GM12873 (cell line): ENCODE measurements around the gene CEBPG.

Experiments
- TF ChIP-seq, protein P1 (sequence below): IDR thresholded peaks from 2 replicates; pipeline ENCODE4 v1.5.1; 2012; ENCODE audit warnings: low read depth, mild to moderate bottlenecking, moderate library complexity, low read length, control low read depth; ENCODE audit not compliant: insufficient read depth; ENCODE audit errors: missing control alignments

Gene CEBPG

DNA sequence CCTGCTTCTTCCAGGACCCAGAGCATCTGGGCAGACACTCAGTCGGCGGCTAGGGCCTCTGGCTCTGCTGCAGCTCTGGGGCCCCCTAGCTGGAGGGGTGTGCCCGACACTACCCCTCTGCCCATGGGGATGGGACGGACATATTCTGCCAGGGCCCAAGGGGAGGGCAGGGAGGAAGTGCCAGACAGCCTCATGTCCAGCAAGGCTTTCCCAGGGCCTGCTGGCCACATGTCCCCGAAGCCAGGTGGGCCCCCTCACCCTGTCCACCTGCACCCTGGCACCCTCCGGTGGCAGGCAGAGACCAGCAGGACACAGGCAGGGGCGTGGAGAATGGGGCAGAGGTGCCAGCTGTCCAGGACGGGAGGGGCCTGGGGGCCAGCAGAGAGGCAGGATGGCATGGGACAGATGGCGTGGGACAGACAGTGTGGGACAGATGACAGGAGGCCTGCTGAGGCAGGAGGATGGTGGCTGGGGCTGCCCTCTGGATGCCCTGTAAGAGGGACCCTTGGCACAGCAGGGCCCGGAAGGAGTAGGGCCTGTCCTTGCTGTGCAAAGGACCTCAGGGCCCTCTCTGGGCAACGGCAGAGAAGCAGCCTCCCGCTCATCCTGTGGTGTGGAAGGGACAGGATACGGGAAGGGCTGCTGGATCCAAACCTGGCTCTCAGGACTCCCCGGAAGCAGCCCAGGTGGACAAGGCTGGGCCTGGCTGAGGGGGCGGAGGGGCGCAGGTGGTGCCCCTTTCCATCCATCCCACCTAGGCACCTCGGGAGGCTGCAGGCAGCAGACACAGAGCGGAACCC, 29.1 kb downstream of the CEBPG start:
- TF ChIP-seq, protein P1, sequence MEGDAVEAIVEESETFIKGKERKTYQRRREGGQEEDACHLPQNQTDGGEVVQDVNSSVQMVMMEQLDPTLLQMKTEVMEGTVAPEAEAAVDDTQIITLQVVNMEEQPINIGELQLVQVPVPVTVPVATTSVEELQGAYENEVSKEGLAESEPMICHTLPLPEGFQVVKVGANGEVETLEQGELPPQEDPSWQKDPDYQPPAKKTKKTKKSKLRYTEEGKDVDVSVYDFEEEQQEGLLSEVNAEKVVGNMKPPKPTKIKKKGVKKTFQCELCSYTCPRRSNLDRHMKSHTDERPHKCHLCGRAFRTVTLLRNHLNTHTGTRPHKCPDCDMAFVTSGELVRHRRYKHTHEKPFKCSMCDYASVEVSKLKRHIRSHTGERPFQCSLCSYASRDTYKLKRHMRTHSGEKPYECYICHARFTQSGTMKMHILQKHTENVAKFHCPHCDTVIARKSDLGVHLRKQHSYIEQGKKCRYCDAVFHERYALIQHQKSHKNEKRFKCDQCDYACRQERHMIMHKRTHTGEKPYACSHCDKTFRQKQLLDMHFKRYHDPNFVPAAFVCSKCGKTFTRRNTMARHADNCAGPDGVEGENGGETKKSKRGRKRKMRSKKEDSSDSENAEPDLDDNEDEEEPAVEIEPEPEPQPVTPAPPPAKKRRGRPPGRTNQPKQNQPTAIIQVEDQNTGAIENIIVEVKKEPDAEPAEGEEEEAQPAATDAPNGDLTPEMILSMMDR: no peak

DNA sequence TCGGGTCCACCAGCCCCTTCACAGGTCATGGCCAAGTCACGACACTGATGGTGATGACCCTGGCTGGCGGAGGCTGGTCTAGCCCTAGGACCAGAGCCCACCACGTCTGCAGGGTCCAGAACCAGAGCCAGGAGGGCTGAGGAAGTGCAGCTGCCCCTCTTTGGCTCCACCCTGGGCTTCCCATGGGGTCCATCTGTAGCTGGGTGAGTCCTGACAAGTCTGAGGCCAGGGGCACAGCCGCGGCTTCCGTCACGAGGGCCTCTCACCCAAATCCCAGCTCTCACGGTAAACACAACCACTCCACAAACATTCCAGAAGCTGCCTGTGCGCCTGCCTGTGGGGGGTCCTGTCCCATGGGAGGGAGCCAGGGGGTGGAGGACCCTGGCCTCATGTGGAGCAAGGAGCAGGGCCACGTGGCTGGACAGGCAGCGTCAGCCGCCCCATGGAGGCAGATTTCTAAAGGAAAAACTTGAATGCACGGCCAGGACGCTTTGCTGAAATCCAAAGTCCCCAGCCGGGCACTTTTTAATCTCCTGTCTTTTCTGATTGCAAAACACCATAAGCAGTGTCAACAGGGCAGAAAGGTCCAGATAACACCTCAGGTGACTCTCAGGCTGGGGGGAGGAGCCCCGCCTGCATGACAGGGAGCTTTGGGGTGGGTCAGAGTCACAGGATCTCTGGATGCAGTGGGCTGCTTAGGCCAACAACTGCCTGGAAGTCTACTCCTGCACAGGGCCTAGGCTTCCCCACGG, 29.9 kb downstream of the CEBPG start:
- TF ChIP-seq, protein P1: no peak

DNA sequence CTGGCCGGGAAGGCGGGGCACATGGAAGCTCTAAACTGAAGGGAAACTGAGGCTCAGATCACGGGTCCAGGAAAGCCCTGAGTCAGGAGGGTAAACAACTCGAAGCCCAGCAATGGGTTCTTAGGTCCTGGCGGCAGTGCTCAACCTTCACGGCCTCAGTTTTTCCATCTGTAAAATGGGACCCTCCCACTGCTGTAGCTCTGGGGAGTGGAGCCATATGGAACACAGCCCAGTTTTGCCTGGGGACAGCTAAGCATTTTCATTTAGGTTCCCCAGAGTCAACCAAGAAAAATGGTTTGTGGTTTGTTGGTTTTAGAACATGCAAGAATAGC, 30.4 kb downstream of the CEBPG start:
- TF ChIP-seq, protein P1: no peak

DNA sequence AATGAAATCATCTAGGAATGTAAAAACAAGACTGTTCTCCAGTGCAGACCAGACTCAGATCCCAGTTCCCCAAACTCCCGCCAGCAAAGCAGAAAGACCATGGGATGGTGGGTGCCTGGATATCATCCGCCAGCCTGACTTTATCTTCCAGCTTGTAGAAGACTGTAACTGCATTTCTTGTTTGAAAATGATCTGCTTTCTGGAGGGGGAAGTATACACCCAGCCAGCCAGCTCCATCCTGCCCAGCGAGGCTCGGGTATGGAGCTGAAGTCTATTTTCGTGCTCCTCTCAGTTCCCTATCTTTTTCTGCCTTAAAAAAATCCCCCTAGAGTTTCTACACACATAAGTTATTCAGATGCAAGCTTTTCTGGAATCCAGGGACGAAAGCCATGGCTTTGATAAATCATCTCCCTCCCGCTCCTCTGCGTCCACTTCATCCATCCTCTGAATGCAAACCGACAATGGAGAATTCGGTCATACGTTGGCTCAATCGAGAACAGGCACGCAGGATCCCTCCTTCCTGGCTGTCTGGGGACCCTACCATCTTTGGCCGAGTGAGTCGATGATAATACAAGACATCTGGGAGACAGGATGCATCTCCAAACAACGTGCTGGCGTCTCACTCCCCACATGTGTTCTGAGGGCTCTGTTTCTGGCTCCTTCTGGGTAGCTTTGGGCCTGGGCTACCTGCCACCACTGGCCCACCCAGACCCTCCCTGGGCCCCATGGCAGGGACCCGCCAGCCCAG, 31.2 kb downstream of the CEBPG start:
- TF ChIP-seq, protein P1: no peak

DNA sequence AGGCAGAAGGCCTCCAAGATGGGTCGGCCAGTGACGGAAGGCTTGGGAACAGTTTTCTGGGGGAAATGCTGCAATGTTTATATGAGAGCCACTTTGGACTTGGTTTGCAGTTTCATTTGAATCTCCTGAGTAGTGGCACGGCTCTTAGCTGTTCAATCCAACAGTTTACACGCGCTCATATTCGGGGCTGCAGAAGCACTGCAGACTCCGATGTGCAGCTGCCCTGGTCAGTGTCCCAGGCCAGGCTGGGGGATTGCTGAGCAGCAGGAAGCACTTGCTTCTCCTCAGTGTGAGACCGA, 31.7 kb downstream of the CEBPG start:
- TF ChIP-seq, protein P1: no peak

DNA sequence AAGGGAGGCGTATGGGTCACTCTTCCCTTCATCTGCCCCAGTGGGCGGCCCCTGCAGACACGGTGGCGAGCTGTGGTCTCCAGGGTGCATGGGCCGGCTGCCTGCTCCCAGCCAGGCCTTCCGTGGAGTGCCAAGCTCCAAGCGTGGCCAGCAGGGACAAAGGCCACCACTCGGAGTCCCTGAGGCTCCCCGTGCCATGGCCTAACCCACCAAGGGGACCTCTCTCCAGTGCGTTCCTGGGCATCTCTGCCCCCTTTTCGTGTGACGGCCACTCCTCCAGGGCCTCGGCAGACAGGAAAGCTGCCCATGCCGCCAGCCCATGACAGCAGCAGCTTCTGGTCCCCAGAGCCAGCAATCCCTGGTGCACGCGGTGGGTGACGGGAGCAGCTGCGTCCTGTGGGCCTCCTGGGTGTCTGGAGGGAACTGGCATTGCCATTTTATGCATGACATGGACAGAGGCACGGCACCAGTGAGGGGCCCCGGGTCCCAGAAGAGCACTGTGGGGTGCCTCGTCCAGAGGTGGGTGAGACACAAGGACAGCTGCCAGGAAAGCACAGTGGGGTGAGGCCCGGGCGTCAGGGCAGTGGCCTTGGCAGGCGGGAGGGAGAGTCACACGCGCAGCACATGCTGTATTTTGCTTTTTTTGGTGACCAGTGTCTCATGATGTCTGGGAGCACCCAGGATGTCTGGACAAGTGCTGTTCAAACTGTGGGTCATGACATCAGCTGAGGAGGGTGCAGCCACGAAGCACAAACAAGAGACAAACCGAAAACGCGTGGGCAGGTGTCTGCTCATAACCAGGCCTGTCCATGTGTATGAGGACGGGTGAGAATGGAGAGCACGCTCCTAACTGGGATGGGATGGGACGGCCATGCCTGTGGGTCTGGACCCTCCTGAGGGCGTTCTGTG, 32.3 kb downstream of the CEBPG start:
- TF ChIP-seq, protein P1: no peak
